Stimulated activated CD8-positive, alpha-beta memory T cell treated with anti-CD3 and anti-CD28 coated beads, Interleukin-4, amount 100 ng/mL, for 24 hours (primary cell): ENCODE results near the gene LPIN1.
A peak's percentile ranks its signal among the peaks of the same experiment; 100 is the strongest.
"Not testable (repeated sequence)": the region's sequence is repeated elsewhere in the genome, so short reads cannot be mapped to it uniquely, and the experiment has no call there.

Experiments
- DNase-seq: peaks from one replicate; pipeline ENCODE4 v3.0.0-alpha.2; 2020; ENCODE audit warnings: low read depth

The LPIN1 gene

GRCh38 chr2:11716689-11717321 is 29.6 kb upstream of the LPIN1 start:
- DNase-seq: no peak

DNA sequence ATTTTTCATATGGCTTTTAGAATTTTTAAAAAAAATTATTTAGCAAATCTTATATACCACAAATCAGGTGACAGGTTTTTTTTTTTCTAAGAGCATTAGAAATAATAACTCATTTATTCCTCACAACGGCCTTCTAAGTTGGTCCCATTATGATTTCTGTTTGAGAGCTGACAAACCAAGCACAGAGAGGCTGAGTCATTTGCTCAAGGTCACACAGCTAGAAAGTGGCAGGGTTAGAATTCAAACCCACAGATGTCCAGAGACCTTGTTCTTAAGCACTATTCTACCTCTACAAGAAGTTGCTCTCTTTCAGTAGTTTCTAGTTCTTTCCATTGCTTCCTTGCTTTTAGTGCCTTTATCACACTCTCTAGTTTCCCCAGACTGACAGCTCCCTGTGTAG is 28.8 kb upstream of the LPIN1 start:
- no peak for DNase-seq

- no peak for DNase-seq
Observed at GRCh38 chr2:11718606-11719005, 27.8 kb upstream of the LPIN1 start.

GRCh38 chr2:11719230-11719977 is 27.0 kb upstream of the LPIN1 start:
- no peak for DNase-seq

- no peak for DNase-seq
Observed at GRCh38 chr2:11720752-11721151, 25.7 kb upstream of the LPIN1 start.

- DNase-seq: no peak
Observed at GRCh38 chr2:11722292-11723060, 24.0 kb upstream of the LPIN1 start.

GRCh38 chr2:11723061-11723371 is 23.4 kb upstream of the LPIN1 start:
- DNase-seq: no peak

DNA sequence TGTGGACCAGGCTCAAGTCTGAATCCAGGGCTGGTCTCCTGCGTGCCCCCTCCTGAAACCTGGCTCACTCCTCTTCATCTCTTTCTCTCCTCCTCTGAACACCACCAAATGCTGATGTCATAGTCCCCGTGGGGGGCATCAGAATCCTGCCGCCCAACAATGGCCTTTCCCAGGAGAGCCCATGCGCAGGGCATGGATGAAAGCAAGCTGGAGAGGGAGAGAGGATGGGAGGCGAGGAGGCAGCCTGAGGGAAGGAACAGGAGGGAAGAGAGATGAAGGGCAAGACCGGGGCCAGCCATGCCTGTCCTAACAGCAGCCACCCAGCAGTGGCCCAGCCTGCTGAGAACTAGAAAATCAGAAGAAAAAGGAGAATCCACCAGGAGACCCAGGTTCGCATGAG is 22.3 kb upstream of the LPIN1 start:
- no peak for DNase-seq

- no peak for DNase-seq
Observed at GRCh38 chr2:11726384-11726783, 20.0 kb upstream of the LPIN1 start.

- DNase-seq: no peak
Observed at GRCh38 chr2:11729362-11730212, 16.8 kb upstream of the LPIN1 start.

- not testable (repeated sequence) for DNase-seq
Observed at GRCh38 chr2:11731214-11731984, 15.0 kb upstream of the LPIN1 start.

DNA sequence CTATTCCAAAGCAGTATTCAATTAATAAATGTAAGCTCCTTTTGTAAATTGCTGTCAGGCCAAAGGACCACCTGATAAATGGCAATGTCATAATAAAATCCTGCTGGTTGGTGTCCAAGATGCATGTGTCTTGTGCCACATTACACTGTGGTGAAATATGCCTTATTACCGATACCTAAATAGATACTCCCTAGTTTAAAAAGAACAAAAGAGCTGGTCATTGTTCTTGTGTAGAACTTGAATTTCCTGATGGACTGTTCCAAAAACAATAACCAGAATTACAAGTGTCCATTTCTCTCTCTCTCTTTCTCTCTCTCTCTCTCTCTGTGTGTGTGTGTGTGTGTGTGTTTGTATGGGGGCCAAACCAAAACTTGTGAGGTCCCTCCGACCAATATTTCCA is 13.8 kb upstream of the LPIN1 start:
- no peak for DNase-seq

DNA sequence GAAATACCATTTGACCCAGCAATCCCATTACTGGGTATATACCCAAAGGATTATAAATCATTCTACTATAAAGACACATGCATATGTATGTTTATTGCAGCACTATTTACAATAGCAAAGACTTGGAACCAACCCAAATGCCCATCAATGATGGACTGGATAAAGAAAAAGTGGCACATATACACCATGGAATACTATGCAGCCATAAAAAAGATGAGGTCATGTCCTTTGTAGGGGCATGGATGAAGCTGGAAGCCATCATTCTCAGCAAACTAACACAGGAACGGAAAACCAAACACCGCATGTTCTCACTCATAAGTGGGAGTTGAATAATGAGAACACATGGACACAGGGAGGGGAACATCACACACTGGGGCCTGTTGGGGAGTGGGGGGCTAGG is 8.6 kb upstream of the LPIN1 start:
- not testable (repeated sequence) for DNase-seq

DNA sequence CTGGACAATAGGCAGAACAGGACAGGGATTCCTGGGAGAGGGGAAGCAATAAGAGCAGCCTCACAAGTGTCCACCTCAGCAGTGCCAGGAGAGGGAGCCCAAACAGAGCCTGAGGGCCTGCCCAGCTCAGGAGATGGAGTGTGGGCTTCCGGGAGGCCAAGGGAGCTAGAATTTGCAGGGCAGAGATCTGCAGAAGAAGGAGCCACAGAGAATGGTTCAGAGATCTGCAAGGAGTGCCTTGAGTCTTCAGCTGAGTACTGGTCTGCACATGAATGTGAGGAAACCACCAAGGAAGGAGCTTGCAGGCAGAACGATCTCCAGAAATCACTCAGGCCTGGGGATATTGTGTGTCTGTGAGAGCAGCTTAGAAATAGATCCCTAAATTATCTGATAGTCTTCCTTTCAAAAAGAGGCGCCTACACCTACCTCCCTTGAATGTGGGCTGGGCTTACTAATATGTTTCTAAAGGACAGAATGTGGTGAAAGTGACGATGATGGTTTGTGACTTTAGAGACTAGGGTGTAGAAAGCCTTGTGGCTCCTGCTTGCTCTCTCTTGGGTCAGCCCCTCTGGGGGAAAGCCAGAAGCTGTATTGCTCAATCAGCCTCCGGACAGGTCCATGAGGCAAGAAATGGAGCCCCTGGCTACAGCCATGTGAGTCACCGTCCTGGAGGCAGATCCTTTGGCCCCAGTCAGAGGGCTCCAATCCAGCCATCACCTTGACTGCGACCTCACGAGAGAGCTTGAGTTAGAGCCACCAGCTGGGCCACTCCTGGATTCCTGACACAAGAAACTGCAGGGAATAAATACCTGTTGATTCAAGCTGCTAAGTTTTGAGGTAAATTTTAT is 7.6 kb upstream of the LPIN1 start:
- no peak for DNase-seq

- no peak for DNase-seq
Observed at GRCh38 chr2:11740723-11741122, 5.7 kb upstream of the LPIN1 start.

GRCh38 chr2:11742317-11742701 is 4.1 kb upstream of the LPIN1 start:
- DNase-seq: no peak

DNA sequence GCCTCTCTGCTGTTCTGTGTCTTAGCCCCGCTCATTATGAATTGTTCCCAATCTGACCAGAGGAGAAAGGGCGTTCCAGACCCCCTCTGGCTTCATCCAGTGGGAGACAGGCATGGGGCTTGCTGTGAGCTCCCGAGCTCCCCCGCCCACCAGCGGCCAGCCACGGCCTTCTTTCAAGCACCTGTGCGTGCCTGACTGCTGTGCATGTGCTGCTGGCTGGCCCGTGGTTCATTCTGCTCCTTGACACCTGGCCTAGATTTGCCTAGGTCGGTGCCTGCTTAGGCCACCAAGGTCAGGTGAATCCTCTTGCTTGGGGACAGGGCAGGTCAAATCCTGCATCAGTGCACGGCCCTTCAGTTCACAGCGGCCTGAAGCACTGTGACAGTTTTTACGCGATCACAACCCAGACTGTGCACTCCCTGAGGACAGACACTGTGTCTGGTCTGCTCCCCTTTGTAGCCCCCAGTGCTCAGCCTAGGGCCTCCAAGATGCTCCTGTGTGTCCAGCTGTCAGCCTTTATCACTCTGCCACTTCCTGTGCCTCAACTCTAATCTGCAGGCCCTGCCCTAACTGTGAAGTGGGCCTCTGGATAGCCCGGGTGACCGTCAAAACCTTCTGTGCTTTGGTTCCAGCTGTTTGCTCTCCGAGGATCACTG is 3.6 kb upstream of the LPIN1 start:
- DNase-seq: no peak

DNA sequence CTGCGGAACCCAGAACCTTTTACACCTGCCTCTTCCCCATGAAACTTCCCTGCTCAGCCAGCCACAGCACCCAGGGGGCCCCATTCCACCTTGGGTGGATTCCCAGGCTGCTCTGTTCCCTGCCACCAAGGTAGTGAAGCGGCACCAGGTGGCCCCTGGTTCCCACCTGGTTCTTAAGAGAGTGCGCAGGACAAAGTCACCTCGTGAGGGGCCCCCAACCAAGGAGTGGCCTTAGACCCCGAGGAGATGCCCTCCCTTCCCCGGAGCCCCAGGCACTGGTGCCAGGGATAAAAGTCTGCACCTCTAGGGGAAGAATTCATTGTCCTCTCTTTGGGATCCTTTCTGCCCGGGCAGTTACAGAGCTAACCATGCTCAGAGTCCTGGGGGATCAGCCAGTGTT is 3.1 kb upstream of the LPIN1 start:
- DNase-seq: no peak

DNA sequence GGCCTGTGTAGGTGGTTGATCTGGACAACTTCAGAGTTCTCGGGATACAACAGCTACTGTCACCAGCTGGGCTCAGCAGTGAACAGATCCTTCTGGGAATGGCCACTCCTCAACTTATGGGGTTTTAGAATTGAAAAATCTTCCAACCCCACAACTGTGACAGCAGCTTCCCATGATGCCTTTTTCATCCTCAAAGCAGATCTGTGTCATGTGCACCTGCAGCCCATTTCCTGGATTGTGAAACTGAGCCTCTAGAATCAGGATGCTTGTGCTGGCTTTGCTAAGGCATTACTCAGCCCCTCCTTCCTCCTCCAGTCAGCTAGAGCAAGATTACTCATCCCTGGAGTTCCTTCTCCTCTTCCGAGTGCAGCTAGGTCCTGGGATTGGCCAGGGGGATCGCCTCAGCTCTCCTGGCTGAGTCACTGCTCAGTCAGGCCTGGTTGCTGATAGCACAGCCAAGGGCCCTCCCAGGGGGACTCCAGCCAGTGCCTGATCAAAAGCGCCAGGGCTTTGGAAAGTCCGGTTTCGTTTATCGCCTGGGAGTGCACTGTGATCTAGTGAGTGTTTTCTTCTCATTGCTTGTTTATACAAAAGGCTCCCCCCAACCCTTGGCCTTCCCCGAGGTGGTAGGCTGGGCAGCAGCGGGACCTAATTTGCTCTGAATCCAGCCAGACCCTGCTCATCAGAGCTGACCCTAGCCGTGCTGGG is 2.4 kb upstream of the LPIN1 start:
- DNase-seq: peak; percentile 64
